B cell (primary cell): ENCODE data around the gene RAB31. TPM values are rescaled to one million over a fixed set of nuclear protein-coding genes. Genes with fewer than 3 reads are reported as not detected.

Source experiments
- ATAC-seq: fragments of 200-7000 bp; cut with Tn5 transposase; one replicate; pipeline ENCODE4 v1.10.0; 2021; ENCODE audit warnings: low read depth, mild to moderate bottlenecking, moderate number of reproducible peaks, moderate library complexity
- CTCF ChIA-PET: fragments of 350-600 bp; sonication (Branson Sonifier 250); formaldehyde crosslinking; loops from one replicate; lab custom pipeline; 2021; ENCODE audit warnings: antibody characterized with exemption, inconsistent platforms; lab: Charles Lee
- POLR2A ChIA-PET: fragments of 350-600 bp; sonication (Branson Sonifier 250); formaldehyde crosslinking; loops from one replicate; lab custom pipeline; 2021; ENCODE audit warnings: antibody characterized with exemption; lab: Charles Lee
- DNase-seq: peaks from one replicate; pipeline ENCODE4 v3.0.0; 2013
- H2AFZ ChIP-seq: 2 replicates; pipeline ENCODE4 v1.6.1; 2012; ENCODE audit warnings: mild to moderate bottlenecking, low read depth, low read length; ENCODE audit not compliant: insufficient read depth, poor library complexity, severe bottlenecking
- H3K27ac ChIP-seq, 2 donors: 1 replicate in 1 of 2; 2 replicates in 1 of 2; pipeline ENCODE4 v1.5.1; 2012 to 2013; ENCODE audit warnings: low read length in 2 of 2, mild to moderate bottlenecking in 2 of 2, moderate library complexity in 1 of 2
- H3K27me3 ChIP-seq, 4 experiments: fragments of 200-600 bp in 1 of 4; sonication (generic) in 1 of 4; replicated peaks in 1 of 4; 1 replicate in 2 of 4; 2 replicates in 2 of 4; pipeline versions ENCODE4 v1.6.1 to v1.7.0; 2013 to 2016; ENCODE audit warnings: low read length in 3 of 4, mild to moderate bottlenecking in 2 of 4, mixed read lengths in 1 of 4, moderate library complexity in 1 of 4; ENCODE audit not compliant: insufficient read depth in 4 of 4, control insufficient read depth in 3 of 4; ENCODE audit errors: control extremely low read depth in 1 of 4
- H3K36me3 ChIP-seq, 2 experiments: replicated peaks in 1 of 2; 1 replicate in 1 of 2; 2 replicates in 1 of 2; pipeline versions ENCODE4 v1.6.1 to v1.7.1; 2013; ENCODE audit warnings: low read length in 1 of 2; ENCODE audit not compliant: insufficient read depth in 2 of 2, control insufficient read depth in 1 of 2; ENCODE audit errors: control extremely low read depth in 1 of 2, extremely low read depth in 1 of 2
- H3K4me1 ChIP-seq, 2 donors: fragments of 200-600 bp in 1 of 2; sonication (generic) in 1 of 2; 1 replicate in 1 of 2; 2 replicates in 1 of 2; pipeline versions ENCODE4 v1.5.1 to v1.6.1; 2013 to 2017; ENCODE audit warnings: low read length in 2 of 2; ENCODE audit not compliant: control insufficient read depth in 2 of 2, insufficient read depth in 2 of 2
- H3K4me2 ChIP-seq: replicated peaks from 2 replicates; pipeline ENCODE3; 2012; ENCODE audit warnings: mild to moderate bottlenecking, low read depth, low read length; ENCODE audit not compliant: poor library complexity, severe bottlenecking
- H3K4me3 ChIP-seq, 5 experiments: fragments of 200-600 bp in 1 of 5; sonication (generic) in 1 of 5; 1 replicate in 3 of 5; 2 replicates in 2 of 5; pipeline versions ENCODE4 v1.5.1 to v1.7.0; 2011 to 2016; ENCODE audit warnings: low read length in 4 of 5, mild to moderate bottlenecking in 4 of 5, low read depth in 2 of 5, control low read depth in 1 of 5, moderate library complexity in 1 of 5; ENCODE audit not compliant: insufficient read depth in 1 of 5; ENCODE audit errors: control extremely low read depth in 1 of 5, extremely low read depth in 1 of 5
- H3K79me2 ChIP-seq: fragments of 200-600 bp; sonication (generic); one replicate; pipeline ENCODE4 v1.6.0; 2016; ENCODE audit warnings: low read length; ENCODE audit not compliant: control insufficient read depth, insufficient read depth
- H3K9ac ChIP-seq: fragments of 200-600 bp; sonication (generic); 2 replicates; pipeline ENCODE4 v1.6.1; 2017; ENCODE audit warnings: mild to moderate bottlenecking, low read length, moderate library complexity
- H3K9me3 ChIP-seq, 3 donors: one replicate each; pipeline versions ENCODE4 v1.6.1 to v1.7.1; 2013; ENCODE audit warnings: low read length in 2 of 3; ENCODE audit not compliant: control insufficient read depth in 2 of 3, insufficient read depth in 1 of 3; ENCODE audit errors: control extremely low read depth in 1 of 3
- H4K20me1 ChIP-seq: 2 replicates; pipeline ENCODE4 v1.6.0; 2012; ENCODE audit warnings: mild to moderate bottlenecking, low read length; ENCODE audit not compliant: insufficient read depth, control insufficient read depth, poor library complexity, severe bottlenecking
- H3K27ac Mint-ChIP-seq: one replicate; pipeline ENCODE4 v1.8.0; 2021; ENCODE audit warnings: mixed read lengths
- H3K27me3 Mint-ChIP-seq: one replicate; pipeline ENCODE4 v1.8.0; 2021; ENCODE audit warnings: mixed read lengths
- H3K4me1 Mint-ChIP-seq: one replicate; pipeline ENCODE4 v1.8.0; 2021; ENCODE audit warnings: mixed read lengths
- H3K4me3 Mint-ChIP-seq: one replicate; pipeline ENCODE4 v1.8.0; 2021; ENCODE audit warnings: mixed read lengths
- H3K9me3 Mint-ChIP-seq: one replicate; pipeline ENCODE4 v1.8.0; 2022; ENCODE audit warnings: mixed read lengths; ENCODE audit not compliant: insufficient read depth
- EZH2 ChIP-seq: IDR thresholded peaks from 2 replicates; pipeline ENCODE4 v1.6.1; 2012; ENCODE audit warnings: borderline replicate concordance, low read depth, mild to moderate bottlenecking, moderate library complexity, low read length; ENCODE audit not compliant: insufficient read depth, poor library complexity, severe bottlenecking
- WGBS: methylation state at CpG from one replicate; pipeline ENCODE4 v1.1.5; 2013; ENCODE audit warnings: missing lambda C conversion rate; ENCODE audit not compliant: insufficient coverage; 5-methylcytosine and 5-hydroxymethylcytosine counted together
- intact Hi-C: fragments of 100-400 bp; cut with micrococcal nuclease; formaldehyde crosslinking; loops from one replicate; pipeline ENCODE4 v1.10.0; 2022
- polyA plus RNA-seq: library from polyadenylated mRNA; depleted of rRNA; stranded (reverse); fragments of >200 nt; gene quantifications from 2 replicates; pipeline ENCODE4 v1.2.3, GENCODE V29; 2012
- total RNA-seq, 2 donors: library from RNA; stranded (reverse); fragments of 120-200 nt in 1 of 2; gene quantifications; 1 replicate in 1 of 2; 2 replicates in 1 of 2; pipeline versions ENCODE4 v1.2.3 to v1.2.4, GENCODE V29; 2013 to 2022
- TF ChIP-seq, protein P1 (sequence below): fragments of 200-600 bp; IDR thresholded peaks from one replicate; pipeline ENCODE4 v1.8.0; 2022; ENCODE audit warnings: antibody characterized with exemption, mild to moderate bottlenecking

The RAB31 gene
- total and polyA plus RNA-seq, 2 donors (not counting 1 experiment from before 2014, with no cell fraction given) = 15.5 to 44.6 TPM

DNA sequence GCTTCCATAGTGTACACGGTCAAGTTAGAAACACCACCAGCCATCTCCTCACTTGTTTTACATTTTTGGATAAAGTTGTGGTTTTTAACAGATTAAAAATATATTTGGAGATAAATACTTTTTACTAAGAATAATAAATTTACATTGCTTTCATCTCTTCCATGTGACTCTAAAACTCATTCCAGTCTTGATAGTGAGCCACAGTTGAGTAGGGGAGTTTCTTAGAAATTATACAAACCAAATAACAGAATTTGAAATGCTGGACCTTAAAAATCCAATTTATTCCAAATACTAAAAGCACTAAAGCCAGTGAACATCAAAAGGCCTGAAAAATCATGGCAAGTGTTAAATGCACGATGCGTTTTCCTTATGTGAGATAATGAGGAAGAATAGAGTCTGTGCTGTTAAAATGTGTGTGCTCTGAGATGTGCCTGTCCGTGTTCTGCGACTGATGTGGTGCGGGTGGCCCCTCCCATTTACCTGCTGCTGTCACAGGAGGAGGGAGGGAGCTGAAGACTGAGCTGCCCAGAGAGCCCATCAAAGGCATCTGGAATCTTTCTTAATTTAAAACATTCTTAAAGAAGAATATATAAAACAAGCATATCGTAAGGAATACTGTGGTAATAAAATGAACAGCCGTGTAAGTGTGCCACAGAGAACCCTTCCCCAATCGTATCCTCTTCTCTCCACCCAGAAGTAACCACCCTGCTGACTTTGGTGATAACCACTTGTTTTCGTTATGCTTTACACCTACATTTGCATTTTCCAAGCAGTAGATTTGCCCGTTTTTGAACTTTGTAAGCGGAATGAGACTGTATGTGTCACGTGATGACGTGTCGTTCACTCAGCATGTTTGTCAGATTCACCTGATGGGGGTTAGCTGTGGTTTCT is 120.7 kb downstream of the RAB31 start:
- H3K36me3 ChIP-seq = peaks cover 0 to 3% of the 10 kb centered on the region in 2 experiments
- no peaks in the 10 kb centered on the region for H3K27me3 Mint-ChIP-seq
- no peak overlapping the region for H3K27ac ChIP-seq
- H3K4me3 ChIP-seq = no peak overlapping the region
- ATAC-seq = no peak
- H3K4me1 ChIP-seq = peaks cover 0 to 13% of the 10 kb centered on the region in 2 donors
- peaks cover 3% of the 10 kb centered on the region for H3K79me2 ChIP-seq
- H4K20me1 ChIP-seq = no peaks in the 10 kb centered on the region
- H3K9me3 ChIP-seq = no peaks in the 10 kb centered on the region
- DNase-seq = no peak
- TF ChIP-seq, protein P1, sequence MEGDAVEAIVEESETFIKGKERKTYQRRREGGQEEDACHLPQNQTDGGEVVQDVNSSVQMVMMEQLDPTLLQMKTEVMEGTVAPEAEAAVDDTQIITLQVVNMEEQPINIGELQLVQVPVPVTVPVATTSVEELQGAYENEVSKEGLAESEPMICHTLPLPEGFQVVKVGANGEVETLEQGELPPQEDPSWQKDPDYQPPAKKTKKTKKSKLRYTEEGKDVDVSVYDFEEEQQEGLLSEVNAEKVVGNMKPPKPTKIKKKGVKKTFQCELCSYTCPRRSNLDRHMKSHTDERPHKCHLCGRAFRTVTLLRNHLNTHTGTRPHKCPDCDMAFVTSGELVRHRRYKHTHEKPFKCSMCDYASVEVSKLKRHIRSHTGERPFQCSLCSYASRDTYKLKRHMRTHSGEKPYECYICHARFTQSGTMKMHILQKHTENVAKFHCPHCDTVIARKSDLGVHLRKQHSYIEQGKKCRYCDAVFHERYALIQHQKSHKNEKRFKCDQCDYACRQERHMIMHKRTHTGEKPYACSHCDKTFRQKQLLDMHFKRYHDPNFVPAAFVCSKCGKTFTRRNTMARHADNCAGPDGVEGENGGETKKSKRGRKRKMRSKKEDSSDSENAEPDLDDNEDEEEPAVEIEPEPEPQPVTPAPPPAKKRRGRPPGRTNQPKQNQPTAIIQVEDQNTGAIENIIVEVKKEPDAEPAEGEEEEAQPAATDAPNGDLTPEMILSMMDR = no peak
- TF ChIP-seq EZH2 = no peak
- peak overlapping the region; percentile 3 for H3K4me3 Mint-ChIP-seq
- H3K9me3 Mint-ChIP-seq = no peaks in the 10 kb centered on the region
- H3K27ac Mint-ChIP-seq = no peak overlapping the region
- ChIA-PET POLR2A (no interaction called here), CTCF (no interaction called here)
- H3K9ac ChIP-seq = no peak overlapping the region
- WGBS = 92% methylated on average over 8 of the region's 15 CpGs
- no peak overlapping the region for H3K4me2 ChIP-seq
- H2AFZ ChIP-seq = no peak overlapping the region
- H3K27me3 ChIP-seq = no peaks in the 10 kb centered on the region
- H3K4me1 Mint-ChIP-seq = peaks cover 23% of the 10 kb centered on the region
- intact Hi-C loops = no loop called here

DNA sequence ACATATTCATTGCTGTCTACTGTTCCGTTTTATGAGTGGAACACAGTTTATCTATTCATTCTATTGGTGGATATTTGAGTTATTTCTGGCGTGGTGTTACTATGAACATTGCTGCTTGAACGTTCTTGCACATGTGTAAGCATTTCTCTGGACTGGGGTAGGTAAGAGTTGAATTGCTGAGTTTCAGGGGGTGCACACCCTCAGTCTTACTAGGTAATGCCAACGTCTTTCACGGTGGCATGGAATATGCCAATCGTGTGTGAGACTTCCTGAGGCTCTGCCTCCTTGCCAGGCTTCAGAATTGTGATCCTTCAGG is 121.3 kb downstream of the RAB31 start:
- DNase-seq (no peak), ATAC-seq (no peak)
- Histone ChIP-seq H3K4me1 (peaks cover 0 to 13% of the 10 kb centered on the region in 2 donors), H3K4me3 (no peak overlapping the region), H3K79me2 (peaks cover 3% of the 10 kb centered on the region), H3K27ac (no peak overlapping the region), H3K9ac (no peak overlapping the region), H3K9me3 (no peaks in the 10 kb centered on the region), H3K36me3 (peaks cover 0 to 3% of the 10 kb centered on the region in 2 experiments), H3K4me2 (no peak overlapping the region), H3K27me3 (no peaks in the 10 kb centered on the region), H2AFZ (no peak overlapping the region), H4K20me1 (no peaks in the 10 kb centered on the region)
- no peaks in the 10 kb centered on the region for H3K9me3 Mint-ChIP-seq
- no peak overlapping the region for H3K4me3 Mint-ChIP-seq
- 87% methylated on average over 4 of the region's 6 CpGs for WGBS
- H3K4me1 Mint-ChIP-seq = peaks cover 23% of the 10 kb centered on the region
- intact Hi-C loops = no loop called here
- no peaks in the 10 kb centered on the region for H3K27me3 Mint-ChIP-seq
- TF ChIP-seq, protein P1 = no peak
- TF ChIP-seq EZH2 = no peak
- ChIA-PET POLR2A (no interaction called here), CTCF (no interaction called here)
- no peak overlapping the region for H3K27ac Mint-ChIP-seq
